ENCODE measurements around the gene POTEH. TPM values are rescaled to one million over a fixed set of nuclear protein-coding genes. Genes with fewer than 3 reads are reported as not detected.
"Not testable (repeated sequence)": the region's sequence is repeated elsewhere in the genome, so short reads cannot be mapped to it uniquely, and the experiment has no call there.

The POTEH gene
- total RNA-seq, 1 donor = not detected

DNA sequence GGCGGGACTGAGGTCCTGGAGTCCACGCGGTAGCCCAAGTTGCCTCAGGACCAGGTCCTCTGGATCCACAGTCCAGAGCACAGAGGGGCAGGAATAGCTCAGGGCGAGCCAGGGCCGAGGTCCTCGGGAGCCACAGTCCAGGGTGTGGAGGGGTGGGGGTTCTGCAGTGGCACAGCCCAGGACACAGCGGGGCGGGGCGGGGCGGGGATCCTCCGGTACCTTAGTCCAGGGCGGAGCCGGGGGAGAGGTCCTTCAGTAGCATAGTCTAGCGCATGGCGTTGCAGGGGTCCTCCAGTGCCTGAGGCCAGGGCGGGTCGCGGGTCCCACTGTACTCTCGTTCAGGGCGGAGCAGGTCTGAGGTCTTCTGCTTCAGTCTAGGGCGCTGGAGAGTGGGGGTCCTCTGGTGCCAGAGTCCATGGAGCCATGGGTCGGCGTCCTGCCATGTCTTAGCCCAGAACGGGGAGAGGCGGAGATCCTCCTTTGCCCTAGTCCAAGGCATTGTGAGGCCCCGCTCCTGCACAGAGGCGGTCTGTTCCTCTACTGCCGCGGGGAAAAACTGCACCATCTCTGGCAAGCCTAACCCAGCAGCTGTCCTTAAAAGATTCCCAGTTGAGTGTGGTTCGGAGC lies 71.4 kb downstream of the POTEH start:
- not testable (repeated sequence) for H3K4me1 ChIP-seq (ENCODE audit: insufficient read depth, low read length); H3K27me3 ChIP-seq (ENCODE audit: insufficient read depth, low read length); H3K9me3 ChIP-seq (ENCODE audit: low read depth, low read length); H3K4me3 ChIP-seq (ENCODE audit: low read length)

DNA sequence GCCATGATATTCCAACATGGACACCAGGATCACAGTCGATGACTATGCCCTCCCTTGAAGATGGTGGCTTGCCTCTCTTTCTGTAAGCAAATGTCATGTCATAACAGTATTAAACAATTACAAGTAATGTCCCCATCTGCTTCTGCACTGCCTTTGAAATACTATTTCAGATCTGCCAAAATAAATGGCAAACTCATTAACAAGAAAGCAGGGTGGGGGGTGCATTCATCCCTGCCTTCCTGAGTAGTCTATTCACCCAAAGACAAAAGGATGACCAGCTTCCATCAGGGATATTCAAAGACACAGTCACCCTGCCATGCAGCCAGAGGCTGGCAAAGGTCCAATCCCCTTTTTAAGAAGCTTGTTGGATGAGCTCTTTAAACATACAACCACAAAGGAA lies 73.7 kb downstream of the POTEH start:
- H3K27me3 ChIP-seq (ENCODE audit: insufficient read depth, low read length); H3K9me3 ChIP-seq (ENCODE audit: low read depth, low read length); H3K4me1 ChIP-seq (ENCODE audit: insufficient read depth, low read length); H3K4me3 ChIP-seq (ENCODE audit: low read length): not testable (repeated sequence)

Other genes starting within 250 kb of the POTEH start
- not detected for gene OR11H1, start 161.8 kb upstream of the POTEH start, total RNA-seq